GM12874 (cell line): ENCODE measurements around the gene SEC23IP.

Experiments
- CTCF ChIP-seq: IDR thresholded peaks from 2 replicates; pipeline ENCODE4 v1.5.1; 2011; ENCODE audit warnings: low read depth, mild to moderate bottlenecking, control low read depth, low read length, moderate library complexity; ENCODE audit not compliant: insufficient read depth

SEC23IP gene

GRCh38 chr10:119896937-119897770, 4.6 kb downstream of the SEC23IP start:
- no peak for TF ChIP-seq CTCF

DNA sequence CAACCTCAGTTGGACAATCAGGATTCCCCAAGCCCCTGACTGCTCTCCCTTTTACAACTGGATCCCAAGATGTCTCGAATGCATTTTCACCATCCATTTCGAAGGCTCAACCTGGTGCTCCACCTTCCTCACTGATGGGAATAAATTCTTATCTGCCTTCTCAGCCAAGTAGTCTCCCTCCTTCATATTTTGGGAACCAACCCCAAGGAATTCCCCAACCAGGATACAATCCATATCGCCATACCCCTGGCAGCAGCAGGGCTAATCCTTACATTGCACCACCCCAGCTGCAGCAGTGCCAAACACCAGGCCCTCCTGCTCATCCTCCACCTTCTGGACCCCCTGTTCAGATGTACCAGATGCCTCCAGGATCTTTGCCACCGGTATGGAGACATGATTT, 6.0 kb downstream of the SEC23IP start:
- TF ChIP-seq CTCF, result no peak

DNA sequence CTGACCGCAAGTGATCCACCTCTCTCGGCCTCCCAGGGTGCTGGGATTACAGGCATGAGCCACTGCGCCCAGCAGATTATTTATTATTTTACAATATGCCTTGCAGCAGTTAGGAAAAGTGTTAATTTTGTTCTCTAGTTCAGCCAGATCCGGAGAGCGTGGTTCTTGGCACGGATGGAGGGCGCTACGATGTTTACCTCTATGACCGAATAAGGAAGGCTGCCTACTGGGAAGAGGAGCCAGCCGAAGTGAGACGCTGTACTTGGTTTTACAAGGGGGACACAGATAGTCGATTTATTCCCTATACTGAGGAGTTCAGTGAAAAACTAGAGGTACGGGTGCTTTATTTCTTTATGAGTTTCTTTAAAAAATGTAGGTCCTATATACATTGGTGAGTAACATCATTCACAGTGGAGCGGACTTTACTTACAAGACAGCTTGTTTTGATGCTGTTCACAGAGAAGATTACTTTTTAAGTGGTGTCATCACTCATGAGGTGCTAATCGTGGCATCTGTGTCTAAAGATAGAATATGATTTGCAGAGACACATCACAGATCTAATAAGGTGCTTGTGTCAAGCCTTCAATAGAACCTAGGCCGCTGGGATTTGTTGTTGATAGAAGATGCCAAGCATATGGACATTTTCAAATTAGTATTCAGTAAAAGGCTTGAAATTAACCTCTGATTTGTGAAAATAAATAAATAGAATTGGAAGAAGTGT, 11.6 kb downstream of the SEC23IP start:
- TF ChIP-seq CTCF, result no peak

- TF ChIP-seq CTCF, result no peak
Measured at GRCh38 chr10:119908166-119908565, 15.6 kb downstream of the SEC23IP start.

DNA sequence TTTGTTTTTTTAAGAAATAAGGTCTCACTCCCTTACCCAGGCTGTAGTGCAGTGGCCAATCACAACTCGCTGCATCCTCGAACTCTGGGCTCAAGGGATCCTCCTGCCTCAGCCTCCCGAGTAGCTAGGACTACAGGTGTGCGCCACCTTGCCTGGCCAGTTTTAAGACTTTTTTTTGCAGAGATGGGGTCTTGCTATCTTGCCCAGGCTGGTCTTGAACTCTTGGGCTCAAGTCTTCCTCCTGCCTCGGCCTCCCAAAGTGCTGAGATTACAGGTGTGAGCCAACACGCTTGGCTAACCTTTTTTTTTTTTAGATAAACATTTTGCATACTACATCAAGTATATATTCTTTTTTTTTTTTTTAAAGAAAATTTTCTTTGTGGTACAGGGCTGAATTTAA, 18.2 kb downstream of the SEC23IP start:
- no peak for TF ChIP-seq CTCF

- no peak for TF ChIP-seq CTCF
Measured at GRCh38 chr10:119917777-119918176, 25.2 kb downstream of the SEC23IP start.

DNA sequence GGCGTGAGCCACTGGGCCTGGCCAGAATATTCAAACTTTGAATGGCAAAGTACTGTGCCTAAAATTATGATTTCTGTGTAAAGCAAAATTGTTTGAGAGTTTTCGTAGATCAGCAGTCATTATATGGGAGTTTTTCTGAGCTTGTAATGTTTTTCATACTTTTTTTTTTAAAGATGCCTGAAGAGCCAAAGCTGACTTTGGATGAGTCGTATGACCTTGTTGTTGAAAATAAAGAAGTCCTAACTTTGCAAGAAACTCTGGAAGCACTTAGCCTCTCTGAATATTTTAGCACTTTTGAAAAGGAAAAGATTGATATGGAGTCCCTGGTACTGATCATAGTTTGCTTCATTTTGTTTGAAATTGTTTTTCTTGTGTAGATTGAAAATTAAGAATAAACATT, 26.7 kb downstream of the SEC23IP start:
- no peak for TF ChIP-seq CTCF
